Hematopoietic multipotent progenitor cell treated with erythropoietin and hydrocortisone succinate and interleukin-3 and kit ligand, for 17 days (in vitro differentiated cells): ENCODE data around the gene NRXN3.

Source experiments
- DNase-seq: peaks from one replicate; pipeline ENCODE4 v3.0.0-alpha.2; 2015; ENCODE audit warnings: low spot score

NRXN3 gene

DNA sequence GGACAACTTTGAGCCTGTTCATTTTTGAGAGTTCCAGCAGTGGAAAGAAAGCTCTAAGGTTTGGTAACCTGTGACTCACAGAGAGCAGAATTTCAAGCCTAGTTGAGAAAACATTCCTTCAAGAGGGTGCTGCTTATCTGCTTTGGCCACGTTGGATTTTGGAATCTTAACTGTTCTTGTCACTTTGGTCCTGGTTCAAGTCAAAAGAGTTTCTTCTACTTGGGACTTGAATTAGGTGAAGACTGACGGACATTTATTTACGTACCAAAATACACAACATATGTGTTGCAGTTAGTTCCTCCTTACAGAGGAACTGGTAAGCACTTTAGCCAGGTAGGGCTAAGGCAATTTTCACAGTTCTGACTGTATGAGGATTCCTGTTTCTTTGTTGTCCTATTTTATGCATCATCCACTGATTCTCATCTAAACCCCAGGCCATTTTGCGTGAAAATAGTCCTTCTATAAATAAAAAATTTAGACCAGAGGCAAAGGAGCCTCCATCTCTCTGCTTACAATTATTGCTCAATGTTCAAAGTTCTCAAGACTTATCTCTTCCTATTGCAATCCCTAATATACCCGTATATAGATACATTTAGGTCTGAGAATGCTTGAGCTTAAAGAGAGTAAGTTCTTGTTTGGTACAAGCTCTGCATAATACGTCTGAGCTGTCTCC is 1460.3 kb downstream of the NRXN3 start:
- no peak for DNase-seq

DNA sequence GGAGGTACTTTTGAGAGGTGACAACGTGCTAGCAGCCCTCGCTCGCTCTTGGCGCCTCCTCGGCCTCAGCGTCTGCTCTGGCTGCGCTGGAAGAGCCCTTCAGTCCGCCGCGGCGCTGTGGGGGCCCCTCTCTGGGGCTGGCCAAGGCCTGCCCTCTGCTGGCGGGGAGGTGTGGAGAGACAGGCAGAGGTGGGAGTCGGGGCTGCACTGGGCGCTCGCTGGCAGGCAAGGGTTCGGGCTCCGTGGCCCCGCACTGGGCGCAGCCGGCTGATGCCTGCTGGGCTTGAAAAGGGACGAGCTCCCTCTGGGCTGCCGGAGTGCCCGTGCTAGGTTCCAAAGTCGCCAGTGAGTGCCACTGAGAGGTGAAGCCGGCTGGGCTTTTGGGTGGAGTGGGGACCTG is 1461.1 kb downstream of the NRXN3 start:
- DNase-seq, result no peak

DNA sequence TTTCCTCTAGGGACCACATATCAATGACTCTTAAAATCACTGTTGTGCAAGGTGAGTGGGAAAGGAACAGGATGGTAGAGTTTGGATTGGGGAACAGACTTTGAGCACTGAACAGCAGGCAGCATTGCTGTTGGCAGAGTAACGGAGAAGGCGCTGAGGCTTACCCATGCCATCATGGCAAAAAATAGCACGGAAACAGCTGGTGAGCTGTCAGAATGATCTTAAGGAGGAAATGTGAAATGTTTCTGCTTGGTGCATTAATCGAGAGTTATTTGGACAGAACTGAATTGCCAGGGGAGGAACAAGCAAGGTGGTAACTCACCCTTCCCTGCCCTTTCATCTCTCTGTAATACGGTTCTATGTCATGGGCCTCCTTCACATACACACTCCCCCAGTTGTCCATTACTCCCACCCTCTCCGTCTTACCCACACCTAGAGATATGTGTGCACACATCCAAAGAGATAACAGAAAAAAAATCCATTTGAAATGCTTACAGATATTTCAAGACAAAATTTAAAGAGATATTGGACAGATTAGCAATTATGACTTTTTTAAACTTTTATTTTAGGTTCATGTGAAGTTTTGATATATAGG is 1468.6 kb downstream of the NRXN3 start:
- DNase-seq, result no peak

DNA sequence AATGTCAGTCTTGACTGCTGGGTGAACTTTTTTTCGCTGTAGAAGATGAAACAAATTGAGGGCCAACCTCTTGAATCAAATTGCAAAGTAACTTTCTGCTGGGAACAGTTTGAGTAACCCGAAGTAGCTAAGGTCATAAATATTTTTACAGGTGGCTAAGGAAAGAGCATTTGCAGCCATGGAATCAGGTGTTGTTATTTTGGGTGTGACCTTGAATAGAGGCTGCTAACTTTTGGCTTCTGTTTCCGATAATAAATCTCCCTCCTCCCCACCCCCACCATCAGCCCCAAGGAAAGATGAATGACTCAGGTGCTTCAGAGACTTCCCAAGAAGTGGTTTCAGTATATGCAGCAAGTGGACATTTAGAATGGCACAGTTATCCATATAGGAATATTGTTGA is 1469.4 kb downstream of the NRXN3 start:
- DNase-seq, result no peak

DNA sequence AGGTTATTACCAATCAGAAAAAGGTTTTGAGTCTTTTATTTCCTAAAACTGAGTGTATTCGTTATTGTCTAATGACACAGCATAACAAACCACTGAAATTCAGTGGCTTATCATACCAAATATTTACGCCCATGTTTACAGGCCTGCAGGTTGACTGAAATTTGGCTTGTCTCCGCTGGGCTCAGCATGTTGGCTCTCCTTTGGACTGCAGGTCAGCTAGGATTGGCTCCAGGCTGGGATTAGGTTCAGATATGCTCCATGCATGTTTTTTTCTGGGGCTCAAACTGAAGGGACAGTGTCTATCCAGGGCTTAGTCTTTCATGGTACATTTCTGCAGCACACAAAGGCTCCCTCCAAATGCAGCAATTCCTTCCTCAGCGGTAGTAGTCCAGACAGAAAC is 1471.2 kb downstream of the NRXN3 start:
- no peak for DNase-seq

DNA sequence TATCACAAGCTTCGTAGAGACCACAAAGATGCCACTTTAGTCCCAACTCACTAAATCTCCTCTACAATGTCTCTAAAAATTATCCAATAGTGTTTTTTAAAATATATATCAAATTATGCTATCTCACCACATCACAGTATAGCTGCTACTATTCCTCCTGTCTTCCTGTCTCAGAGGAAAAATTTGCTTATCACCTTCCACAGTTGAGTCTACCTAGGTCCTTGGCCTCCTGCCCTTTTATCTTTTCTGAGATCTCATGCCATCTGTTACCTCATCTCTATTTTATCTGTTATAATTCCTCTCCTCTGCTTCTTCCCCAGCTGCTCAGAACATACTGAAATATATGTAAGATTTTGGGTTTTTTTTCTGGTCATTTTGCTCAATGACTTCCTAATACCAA is 1473.0 kb downstream of the NRXN3 start:
- DNase-seq, result no peak

DNA sequence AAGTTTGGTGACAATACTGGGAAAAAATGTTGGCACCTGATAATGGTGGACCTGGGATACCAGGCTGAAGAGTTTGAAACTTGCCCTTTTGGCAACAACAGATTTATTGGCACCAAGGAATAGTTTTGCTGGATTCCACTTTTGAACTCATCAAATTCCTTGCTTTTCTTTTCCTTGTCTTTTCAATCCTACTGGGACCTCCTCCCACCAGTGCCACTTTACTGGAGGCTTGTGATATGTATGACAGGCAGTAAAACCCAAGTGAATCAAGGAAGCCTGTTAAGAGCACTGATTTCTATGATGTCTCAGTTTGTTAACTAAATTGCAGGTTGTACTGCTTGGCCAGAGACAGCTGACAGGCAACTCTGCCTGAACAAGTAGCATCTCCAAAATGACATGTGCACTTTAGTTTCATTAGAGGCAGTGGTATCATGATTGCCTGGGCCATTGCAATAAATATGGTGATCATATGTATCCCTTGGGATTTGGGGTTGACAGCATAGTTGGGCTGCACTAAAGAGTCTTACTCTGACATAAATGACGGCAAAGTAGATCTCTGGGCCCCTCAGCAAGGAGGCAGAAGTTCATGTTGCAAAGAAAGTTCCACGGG is 1475.7 kb downstream of the NRXN3 start:
- no peak for DNase-seq

DNA sequence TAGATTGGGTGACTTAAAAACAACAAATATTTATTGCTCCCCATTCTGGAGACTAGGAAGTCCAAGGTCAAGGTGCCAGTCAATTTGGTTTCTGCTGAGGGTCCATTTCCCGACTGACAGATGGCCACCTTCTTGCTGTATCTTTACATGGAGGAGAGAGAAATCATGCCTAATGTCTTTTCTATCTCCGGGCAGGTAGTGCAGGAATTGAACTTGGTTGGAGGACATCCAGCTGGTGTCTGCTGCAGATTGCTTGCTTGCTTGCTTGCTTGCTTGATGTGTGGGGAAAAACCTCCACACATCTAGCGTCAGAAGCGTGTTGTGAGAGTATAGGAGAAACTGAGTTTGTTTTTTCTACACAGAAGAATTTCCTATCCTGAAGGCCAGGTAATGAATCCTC is 1479.7 kb downstream of the NRXN3 start:
- no peak for DNase-seq

DNA sequence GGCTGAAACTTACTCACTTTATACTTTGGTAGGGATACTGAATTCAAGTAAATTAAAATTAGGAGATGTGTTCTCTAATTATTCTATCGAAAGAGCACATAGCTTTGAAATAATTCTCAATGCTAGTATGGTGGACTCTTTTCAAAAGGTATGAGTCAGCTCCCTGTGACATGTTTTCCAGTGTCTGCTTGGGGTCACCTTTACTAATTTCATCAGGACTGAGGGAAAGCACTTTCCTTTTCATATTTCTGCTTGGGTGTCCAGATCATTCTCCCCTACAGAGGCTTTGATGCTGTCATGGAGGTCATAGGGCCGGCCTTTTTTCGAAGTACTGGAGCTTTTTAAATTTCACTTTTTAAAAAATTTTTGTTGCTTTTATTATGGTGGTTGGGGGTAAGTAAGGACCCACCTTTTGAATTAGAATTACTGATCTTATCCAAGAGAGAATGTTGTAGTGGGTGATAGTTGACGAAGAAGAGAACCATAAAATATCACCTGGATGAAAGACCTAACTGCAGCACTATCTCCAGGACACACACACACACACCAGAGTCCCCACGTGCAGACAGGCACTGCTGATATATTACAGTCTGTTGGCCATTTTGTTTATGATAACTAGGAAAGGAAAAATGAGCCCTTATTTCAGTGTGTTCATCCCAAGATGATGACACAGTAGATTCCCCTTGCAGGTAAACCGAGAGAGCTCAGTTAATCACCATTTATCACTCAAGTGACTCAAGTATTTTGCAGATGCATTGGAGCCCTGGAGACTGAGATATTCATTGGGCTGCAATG is 1482.5 kb downstream of the NRXN3 start:
- DNase-seq, result no peak

DNA sequence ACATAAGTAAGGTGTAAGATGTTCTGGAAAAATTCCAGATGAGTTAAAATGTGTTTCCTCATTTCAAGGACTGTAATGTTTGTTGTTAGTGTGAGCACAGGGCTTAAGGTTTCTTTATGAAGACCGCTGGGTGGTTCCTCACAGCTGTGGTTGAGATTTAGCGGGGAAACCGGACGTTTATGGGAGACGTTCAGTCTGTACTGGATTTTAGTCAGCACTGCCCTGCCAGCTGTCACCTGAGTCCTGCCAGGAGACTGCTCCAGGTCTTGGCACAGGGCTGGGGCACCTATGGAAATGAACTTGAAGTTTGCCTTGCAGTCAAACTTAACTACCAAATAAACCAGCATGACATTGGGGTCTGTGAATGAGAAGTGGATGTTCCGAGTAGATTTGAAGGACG is 1485.9 kb downstream of the NRXN3 start:
- no peak for DNase-seq

DNA sequence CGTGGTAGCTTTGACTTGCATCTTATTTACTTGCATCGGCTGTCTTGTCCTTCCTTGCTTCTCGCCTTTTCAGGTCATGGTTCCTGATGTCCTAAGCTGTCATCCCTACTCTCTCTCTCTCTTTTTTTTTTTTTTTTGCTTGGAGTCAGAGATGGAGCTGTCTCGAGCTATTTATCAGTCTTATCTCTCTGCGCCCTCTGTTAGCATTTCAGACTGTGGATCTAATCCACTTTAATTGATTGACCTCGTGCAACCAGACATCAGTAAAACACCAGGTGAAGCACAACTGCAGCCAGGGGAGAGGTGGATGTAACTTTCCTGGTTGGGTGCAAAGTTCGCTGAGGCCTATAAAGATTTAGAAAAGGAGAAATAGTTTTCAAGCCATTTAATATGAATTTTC is 1486.3 kb downstream of the NRXN3 start:
- no peak for DNase-seq

DNA sequence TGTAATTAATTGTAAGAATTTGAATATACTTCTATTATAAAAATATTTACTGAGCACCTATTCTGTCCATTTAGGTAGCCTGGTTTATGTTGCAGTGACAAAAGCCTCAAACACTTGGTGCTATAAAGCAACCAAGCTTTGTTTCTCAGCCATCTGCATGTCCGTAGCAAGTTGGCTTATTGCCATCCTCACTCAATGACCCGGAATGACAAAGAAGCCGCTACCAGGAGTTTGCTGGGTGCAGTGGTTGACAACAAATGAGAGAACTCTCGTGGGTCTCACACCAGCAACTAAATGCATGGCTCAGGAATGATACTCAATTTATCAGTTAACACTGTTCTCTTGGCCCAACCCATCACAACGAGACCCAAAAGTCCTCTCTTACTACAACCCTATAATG is 1488.0 kb downstream of the NRXN3 start:
- DNase-seq, result no peak

DNA sequence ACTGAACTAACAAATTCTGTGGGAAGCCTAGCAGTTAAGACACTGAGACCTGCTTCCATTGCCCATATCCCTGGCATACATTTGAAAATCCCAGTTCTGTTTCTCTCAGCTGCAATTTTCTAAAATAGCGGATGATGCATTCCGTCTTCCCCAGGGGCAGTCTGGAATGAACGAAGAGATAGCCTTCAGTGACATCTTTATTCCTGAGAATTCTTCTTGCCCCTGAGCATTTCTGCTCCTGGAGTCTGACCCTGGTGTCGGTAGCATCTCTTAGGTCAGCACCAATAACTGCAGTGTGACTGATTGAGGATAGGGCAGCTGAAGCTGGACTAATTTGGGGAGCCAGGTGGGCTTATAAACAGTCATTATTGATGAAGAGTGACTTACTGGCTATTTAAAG is 1488.6 kb downstream of the NRXN3 start:
- DNase-seq, result no peak

DNA sequence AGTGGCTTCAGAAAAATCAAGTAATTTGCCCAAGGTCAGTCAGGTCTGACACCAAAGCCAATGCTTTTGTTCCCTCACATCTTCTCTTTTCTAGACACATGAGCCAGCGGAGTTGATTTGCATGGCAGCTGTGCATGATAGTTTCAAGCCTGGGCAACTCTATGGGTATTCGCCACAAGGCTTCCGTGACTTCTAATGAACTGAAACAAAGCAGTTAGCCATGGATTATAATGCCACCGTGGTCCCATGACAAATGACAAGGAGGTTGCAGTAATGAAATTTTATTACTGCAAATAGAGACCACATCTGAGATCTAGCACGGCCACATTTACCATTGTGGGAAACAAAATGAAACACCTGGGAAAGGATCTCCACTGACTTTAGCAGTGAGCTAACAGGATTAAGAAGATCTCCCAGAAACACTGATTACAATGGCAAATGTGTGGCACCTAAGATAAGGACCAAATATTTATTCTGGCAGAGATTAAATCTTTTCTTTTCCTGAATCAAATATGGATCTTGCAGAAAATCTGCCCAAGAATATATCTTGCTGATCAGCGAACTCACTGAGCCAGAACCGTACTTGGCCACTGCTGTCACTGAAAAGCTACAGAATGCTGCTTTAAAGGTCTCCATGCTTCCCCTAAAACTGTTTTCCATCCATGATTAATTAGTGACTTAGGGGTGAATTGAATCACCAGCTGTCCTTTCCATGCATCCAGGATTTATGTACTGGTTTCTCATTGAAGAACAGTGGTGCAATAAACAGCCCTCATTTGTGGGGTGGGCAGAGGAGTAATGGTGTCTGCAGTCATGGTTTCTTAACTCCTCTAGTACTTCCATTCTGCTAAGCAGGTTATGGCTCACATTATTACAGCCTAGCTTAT is 1490.1 kb downstream of the NRXN3 start:
- no peak for DNase-seq

DNA sequence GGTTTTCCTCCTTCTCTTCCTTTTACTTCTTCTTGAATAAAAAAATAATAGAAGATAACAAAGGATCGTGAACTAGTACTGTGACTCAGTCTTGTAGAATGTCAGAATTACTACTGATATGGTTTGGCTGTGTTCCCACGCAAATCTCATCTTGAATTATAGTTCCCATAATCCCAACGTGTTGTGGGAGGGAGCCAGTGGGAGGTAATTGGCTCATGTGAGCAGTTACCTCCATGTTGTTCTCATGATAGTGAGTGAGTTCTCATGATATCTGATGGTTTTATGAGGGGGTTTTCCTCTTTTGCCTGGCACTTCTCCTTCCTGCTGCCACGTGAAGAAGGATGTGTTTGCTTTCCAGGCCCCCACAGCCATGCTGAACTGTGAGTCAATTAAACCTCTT is 1491.6 kb downstream of the NRXN3 start:
- DNase-seq, result no peak

DNA sequence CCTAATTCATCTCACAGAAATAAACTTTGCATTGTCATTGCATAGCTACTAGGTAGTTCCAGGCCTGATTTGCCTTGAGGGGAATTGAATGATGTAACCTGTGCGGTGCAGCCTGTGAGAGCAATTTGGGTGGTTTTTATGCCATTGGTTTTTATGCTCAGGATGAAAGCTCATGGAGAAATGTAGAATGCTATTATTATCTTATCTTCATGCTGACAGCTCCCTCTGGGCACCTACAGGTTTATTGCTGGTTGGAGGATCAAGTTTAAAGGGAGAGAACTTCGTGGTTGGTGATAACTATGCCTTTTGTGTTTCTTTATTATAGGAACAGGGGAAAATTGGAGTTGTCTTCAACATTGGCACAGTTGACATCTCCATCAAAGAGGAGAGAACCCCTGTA is 1493.3 kb downstream of the NRXN3 start:
- no peak for DNase-seq

DNA sequence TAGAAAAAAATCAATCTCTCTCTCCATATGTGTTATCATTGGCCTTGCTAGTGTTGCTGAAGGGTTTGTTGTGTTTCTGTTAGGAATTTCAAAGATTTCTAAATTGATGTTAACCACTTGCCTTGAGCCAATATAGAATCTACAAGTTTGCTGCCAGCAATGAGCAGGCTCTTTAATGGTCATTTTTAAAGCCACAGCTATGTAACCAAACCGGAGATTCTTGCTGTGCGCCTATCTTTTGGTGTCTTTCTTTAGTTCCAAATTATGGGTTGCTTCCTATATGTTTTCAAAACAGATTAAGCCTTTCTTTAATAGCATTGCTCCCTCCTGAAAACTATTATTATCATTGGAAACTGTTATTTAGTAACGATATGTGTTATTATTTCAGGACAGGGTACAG is 1495.4 kb downstream of the NRXN3 start:
- no peak for DNase-seq

DNA sequence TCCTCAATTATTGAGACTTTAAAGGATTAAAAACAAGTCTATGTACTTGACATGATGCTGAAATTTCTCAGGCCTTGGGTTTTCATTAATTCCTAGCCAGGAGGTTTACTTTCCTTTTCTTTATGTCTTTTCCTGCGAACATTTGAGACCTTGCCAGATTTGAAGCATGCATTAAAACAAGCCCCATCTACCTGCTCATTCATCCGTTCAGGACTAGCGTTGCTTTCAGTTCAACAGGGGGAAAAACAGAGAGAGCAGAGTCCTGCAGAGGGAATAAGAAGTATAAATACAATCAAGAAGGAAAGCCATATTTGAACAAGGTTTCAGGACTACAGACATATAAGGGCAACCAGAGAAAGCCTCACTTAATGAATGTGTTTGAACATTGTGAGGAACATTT is 1498.8 kb downstream of the NRXN3 start:
- DNase-seq, result no peak

DNA sequence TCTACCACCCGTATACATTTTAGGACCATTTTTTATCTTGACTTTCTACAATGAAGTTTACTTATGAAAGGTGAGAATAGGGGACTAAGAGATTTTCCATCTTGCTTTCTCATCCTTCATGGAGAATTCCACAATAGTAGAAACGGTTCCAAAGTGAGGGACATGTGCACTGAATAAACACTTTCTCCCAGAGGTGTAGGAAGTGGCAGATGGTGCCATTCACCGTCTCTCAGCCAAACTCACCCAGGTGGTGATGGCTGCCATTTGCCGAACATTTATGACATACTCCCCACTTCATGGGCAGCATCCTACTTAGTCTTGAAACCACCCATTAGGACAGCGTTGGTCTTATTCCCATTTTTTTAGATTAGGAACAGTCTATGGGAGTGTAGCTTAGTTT is 1500.6 kb downstream of the NRXN3 start:
- DNase-seq, result no peak

DNA sequence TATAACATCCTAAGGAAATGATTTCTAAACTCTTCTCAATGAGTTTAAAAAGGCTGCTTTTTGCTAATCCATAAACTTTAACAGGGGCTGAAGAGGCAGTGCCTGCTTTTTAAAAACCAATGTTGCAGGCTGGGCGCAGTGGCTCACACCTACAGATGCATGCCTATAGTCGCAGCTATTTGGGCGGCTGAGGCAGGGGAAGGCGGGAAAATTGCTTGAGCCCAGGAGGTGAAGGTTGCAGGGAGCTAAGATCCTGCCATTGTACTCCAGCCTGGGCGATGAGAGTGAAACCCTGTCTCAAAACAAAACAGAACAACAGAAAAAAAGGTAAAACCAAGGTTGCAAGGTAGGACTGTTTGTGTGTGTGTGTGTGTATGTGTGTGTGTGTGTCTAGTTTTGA is 1509.9 kb downstream of the NRXN3 start:
- DNase-seq, result no peak

DNA sequence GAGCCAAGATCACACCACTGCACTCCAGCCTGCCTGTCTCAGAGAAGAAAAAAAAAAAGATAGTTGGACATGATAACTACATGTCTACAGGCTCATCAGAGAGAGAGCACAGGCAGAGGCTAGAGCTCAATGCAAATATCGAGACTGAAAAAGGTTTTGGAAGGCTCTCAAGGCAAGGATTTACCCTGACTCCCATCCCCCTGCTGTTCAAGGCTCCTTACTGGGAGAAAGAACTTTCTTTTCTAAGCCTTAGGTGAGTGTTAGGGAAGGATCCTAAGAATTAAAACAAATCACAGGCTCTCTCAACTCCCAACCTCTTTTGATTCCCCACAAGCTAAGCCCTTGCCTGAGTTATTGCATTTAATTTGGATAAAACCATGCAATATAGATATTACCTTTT is 1516.0 kb downstream of the NRXN3 start:
- DNase-seq, result no peak

DNA sequence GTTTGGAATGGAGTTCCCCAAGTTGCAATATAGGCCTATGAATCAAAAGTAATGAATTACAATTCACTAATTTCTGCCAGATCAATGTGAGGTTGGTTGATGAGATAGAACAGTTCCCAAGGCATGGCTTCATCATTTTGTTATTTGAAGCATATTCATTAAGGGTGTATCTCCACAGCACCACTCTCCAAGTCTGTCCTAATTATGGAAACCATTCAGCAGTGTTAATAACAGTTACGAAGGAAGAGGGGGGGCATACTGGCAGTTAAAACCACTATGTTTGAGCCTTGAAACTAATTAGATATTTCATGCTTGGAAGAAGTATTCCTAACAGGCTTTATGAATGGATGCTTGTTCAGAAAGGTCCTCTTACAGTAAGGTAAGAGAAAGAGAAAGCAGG is 1520.8 kb downstream of the NRXN3 start:
- no peak for DNase-seq
